ENCODE data around the gene SENP5.

DNA sequence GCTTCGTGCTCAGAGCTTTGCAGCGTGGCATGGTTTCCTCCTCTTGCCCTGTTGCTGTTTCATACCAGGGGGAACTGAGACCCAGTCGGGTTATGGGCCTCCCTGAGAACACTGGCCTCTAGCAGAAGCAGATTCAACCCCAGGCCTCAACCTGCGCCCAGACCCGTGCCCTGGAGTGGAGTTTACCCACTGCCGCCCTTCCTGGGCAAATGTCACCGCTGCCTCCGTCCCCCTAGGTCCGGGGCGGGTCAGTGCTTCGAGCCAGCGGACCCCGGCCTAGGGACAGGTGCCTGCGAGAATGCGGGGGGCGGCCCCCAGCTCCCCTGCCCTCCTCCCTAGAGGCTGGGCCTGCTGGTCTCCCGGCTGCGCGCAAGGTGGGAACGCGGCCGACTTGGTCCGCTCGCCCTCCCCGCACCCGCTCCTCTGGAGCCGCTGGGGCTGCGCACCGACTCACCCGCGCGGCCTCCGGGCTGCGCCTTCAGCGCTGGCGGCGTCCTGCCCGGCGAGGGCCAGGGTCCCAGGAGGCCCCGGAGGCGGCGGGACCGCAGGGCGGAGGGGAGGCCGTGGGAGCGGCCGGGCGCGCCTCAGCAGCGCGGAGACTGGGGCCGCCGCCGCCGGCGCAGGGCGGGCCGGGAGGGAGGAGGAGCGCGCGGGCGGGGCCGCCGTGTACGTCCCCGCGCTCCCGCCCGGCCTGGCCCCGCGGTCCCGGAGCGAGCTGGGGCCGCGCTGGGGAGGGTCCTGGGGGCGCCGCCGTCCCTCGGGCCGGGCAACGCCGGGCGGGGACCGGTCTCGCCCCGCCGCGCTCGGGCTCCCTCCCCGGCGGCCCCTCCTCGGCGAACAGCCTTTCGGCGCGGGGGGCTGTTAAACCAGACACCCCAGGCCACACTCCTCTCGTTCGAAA lies 100.8 kb downstream of the SENP5 start, which contains the start of gene PIGZ:
- TF ChIP-seq, protein P1, sequence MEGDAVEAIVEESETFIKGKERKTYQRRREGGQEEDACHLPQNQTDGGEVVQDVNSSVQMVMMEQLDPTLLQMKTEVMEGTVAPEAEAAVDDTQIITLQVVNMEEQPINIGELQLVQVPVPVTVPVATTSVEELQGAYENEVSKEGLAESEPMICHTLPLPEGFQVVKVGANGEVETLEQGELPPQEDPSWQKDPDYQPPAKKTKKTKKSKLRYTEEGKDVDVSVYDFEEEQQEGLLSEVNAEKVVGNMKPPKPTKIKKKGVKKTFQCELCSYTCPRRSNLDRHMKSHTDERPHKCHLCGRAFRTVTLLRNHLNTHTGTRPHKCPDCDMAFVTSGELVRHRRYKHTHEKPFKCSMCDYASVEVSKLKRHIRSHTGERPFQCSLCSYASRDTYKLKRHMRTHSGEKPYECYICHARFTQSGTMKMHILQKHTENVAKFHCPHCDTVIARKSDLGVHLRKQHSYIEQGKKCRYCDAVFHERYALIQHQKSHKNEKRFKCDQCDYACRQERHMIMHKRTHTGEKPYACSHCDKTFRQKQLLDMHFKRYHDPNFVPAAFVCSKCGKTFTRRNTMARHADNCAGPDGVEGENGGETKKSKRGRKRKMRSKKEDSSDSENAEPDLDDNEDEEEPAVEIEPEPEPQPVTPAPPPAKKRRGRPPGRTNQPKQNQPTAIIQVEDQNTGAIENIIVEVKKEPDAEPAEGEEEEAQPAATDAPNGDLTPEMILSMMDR (IDR thresholded peaks at IDR 0.05 in 2 of 3, conservative IDR thresholded peaks at IDR 0.05 in 1 of 3; ENCODE audit: borderline replicate concordance in 1 of 3, insufficient read depth in 1 of 3, low read depth in 2 of 3, low read length in 2 of 3) = no peak
- TF ChIP-seq, protein P2, sequence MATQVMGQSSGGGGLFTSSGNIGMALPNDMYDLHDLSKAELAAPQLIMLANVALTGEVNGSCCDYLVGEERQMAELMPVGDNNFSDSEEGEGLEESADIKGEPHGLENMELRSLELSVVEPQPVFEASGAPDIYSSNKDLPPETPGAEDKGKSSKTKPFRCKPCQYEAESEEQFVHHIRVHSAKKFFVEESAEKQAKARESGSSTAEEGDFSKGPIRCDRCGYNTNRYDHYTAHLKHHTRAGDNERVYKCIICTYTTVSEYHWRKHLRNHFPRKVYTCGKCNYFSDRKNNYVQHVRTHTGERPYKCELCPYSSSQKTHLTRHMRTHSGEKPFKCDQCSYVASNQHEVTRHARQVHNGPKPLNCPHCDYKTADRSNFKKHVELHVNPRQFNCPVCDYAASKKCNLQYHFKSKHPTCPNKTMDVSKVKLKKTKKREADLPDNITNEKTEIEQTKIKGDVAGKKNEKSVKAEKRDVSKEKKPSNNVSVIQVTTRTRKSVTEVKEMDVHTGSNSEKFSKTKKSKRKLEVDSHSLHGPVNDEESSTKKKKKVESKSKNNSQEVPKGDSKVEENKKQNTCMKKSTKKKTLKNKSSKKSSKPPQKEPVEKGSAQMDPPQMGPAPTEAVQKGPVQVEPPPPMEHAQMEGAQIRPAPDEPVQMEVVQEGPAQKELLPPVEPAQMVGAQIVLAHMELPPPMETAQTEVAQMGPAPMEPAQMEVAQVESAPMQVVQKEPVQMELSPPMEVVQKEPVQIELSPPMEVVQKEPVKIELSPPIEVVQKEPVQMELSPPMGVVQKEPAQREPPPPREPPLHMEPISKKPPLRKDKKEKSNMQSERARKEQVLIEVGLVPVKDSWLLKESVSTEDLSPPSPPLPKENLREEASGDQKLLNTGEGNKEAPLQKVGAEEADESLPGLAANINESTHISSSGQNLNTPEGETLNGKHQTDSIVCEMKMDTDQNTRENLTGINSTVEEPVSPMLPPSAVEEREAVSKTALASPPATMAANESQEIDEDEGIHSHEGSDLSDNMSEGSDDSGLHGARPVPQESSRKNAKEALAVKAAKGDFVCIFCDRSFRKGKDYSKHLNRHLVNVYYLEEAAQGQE (IDR thresholded peaks at IDR 0.05; ENCODE audit: low read depth) = no peak
- TF ChIP-seq POLR2A (IDR thresholded peaks at IDR 0.05; ENCODE audit: borderline replicate concordance, extremely low read depth, insufficient read depth, insufficient read length) (peak; percentile 48), POLR2AphosphoS5 (IDR thresholded peaks at IDR 0.05; ENCODE audit: low read depth, low read length) (peak; percentile 72), ZNF274 (IDR thresholded peaks at IDR 0.05; ENCODE audit: low read depth, low read length) (no peak), EZH2 (IDR thresholded peaks at IDR 0.05) (no peak), EZH2phosphoT487 (IDR thresholded peaks at IDR 0.05; ENCODE audit: borderline replicate concordance) (no peak), CEBPB (IDR thresholded peaks at IDR 0.05; ENCODE audit: low read depth) (no peak), RAD21 (IDR thresholded peaks at IDR 0.05; ENCODE audit: low read depth) (no peak), FOSL1 (IDR thresholded peaks at IDR 0.05; ENCODE audit: low read depth) (no peak), ELF1 (IDR thresholded peaks at IDR 0.05; ENCODE audit: borderline replicate concordance, low read depth) (no peak)
- TF ChIP-seq, protein P3, sequence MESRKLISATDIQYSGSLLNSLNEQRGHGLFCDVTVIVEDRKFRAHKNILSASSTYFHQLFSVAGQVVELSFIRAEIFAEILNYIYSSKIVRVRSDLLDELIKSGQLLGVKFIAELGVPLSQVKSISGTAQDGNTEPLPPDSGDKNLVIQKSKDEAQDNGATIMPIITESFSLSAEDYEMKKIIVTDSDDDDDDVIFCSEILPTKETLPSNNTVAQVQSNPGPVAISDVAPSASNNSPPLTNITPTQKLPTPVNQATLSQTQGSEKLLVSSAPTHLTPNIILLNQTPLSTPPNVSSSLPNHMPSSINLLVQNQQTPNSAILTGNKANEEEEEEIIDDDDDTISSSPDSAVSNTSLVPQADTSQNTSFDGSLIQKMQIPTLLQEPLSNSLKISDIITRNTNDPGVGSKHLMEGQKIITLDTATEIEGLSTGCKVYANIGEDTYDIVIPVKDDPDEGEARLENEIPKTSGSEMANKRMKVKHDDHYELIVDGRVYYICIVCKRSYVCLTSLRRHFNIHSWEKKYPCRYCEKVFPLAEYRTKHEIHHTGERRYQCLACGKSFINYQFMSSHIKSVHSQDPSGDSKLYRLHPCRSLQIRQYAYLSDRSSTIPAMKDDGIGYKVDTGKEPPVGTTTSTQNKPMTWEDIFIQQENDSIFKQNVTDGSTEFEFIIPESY (IDR thresholded peaks at IDR 0.05; ENCODE audit: extremely low read depth, insufficient replicate concordance, low read length) = no peak
- TF ChIP-seq, protein P4, sequence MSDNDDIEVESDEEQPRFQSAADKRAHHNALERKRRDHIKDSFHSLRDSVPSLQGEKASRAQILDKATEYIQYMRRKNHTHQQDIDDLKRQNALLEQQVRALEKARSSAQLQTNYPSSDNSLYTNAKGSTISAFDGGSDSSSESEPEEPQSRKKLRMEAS (IDR thresholded peaks at IDR 0.05) = 0 out of 2 replicates have a peak, but pooled peaks have one; percentile 37
- TF ChIP-seq, protein P5, sequence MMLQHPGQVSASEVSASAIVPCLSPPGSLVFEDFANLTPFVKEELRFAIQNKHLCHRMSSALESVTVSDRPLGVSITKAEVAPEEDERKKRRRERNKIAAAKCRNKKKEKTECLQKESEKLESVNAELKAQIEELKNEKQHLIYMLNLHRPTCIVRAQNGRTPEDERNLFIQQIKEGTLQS (IDR thresholded peaks at IDR 0.05) = no peak

All from HCT116 (cell line).